GM18517 (cell line): ENCODE measurements around the gene CETN3.
"Not testable (repeated sequence)": the region's sequence is repeated elsewhere in the genome, so short reads cannot be mapped to it uniquely, and the experiment has no call there.

Source experiments
- ATAC-seq: cut with Tn5 transposase; IDR thresholded peaks from one replicate; pipeline ENCODE4 v1.9.1; 2021; ENCODE audit warnings: mild to moderate bottlenecking, moderate library complexity; ENCODE audit not compliant: unreplicated experiment

Gene CETN3

DNA sequence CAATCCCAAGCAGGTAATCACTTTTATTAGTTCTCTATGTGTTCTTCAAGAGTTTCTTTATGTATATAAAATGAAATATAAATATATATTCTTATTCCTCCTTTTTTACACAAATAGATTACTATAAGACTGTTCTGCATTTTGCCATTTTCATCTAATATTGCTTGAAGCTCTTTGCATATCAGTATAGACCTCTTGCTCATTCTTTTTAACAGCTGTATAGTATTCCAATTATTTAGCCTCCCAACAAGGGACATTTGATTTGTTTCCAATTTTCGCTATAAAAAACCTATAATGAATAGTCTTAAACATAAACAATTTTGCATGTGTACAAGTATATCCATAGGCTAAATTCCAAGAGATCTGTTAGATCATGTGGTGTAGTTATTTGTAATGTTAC lies 25.2 kb downstream of the CETN3 start:
- ATAC-seq: no peak

DNA sequence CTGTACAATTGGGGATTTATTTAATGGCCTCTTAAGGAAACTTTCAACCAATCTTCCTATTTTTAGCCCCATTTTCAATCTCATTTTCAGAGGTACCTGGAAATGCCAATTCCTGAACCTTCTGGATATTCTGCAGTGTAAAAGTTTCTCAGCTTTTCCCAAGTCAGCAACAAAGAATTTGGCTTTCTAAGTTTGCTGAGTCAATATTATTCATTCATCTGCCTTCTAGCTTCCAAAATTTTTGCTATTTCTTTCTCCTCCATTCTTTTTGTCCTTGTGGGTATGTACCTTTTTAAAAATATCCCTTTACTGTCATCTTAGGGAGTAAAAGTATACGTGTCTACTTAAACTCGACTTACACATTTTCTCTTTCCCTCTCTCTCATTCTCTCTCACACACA lies 25.7 kb downstream of the CETN3 start:
- no peak for ATAC-seq

DNA sequence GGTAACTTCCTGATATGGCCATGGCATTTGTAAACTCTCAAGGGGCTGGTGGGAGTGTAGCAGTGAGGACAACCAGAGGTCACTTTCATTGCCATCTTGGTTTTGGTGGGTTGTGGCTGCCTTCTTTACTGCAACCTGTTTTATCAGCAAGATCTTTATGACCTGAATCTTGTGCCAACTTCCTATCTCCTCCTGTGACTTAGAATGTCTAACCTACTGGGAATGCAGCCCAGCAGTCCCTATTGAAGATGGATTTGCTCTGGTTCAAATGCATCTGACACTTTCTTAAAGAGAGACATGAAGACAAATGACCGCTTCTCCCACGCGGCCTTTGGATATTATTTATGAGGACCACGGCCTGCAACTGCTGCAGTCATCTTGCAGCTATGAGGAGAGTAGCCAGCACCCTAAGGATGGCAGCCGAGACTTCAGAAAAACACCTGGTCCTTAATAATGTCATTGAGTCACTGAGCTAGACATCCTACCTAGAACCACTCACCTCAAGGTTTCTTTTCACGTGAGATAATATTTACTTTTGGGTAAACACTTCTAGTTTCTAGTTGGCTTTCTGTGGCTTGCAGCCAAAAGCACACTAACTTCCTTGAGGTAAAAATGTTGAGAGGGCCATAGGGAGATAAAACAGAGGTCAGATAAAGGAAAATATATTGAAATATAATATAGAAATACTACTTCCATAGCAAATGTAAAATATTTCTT lies 28.2 kb downstream of the CETN3 start:
- no peak for ATAC-seq

DNA sequence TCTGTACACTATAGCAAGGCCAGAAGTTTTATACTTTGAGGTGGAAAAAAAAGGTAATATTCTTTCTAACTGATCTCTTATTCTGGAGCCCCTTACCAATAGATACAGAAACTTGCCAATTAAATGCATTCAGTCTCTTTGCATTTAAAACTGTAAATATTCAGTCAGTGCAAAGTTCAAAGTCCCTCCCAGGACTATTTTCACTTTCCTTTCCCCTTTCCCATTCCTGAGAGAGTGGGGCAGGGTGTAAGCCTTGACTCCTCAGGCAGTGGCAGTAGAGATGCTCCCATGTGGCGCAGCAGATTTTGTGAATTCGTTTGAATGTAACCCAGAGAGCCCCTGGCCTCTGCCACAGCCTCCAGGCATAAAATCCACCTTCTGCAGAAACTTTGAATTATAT lies 29.9 kb downstream of the CETN3 start:
- ATAC-seq: no peak

DNA sequence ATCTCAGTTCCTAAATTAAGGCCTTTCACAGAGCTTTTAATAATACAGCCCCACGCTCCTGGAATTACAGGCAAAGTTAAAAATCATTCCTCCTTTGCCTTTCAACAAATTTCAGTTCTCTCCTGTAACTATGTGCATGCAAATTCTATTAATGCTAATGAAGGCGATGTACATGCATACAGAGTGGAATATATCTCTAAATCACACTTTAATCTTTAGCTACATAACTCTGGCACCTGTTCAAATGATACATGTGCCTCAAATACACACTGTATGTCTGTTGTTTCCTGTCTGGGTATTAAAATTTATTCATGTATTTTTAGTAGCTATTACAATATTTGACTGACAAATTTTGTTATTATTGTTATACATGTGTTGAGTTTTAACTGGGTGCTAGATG lies 30.8 kb downstream of the CETN3 start:
- ATAC-seq: no peak

DNA sequence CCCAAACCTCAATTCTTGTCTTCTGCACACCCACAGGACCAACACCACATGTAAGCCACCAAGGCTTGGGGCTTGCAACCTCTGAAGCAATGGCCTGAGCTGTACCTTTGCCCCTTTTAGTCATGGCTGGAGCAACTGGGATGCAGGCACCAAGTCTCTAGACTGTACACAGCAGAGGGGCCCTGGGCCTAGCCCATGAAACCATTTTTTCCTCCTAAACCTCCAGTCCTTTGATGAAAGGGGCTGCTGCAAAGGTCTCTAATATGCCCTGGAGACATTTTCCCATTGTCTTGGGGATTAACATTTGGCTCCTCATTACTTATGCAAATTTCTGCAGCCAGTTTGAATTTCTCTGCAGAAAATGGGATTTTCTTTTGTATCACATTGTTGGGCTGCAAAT lies 38.3 kb downstream of the CETN3 start:
- ATAC-seq: not testable (repeated sequence)

DNA sequence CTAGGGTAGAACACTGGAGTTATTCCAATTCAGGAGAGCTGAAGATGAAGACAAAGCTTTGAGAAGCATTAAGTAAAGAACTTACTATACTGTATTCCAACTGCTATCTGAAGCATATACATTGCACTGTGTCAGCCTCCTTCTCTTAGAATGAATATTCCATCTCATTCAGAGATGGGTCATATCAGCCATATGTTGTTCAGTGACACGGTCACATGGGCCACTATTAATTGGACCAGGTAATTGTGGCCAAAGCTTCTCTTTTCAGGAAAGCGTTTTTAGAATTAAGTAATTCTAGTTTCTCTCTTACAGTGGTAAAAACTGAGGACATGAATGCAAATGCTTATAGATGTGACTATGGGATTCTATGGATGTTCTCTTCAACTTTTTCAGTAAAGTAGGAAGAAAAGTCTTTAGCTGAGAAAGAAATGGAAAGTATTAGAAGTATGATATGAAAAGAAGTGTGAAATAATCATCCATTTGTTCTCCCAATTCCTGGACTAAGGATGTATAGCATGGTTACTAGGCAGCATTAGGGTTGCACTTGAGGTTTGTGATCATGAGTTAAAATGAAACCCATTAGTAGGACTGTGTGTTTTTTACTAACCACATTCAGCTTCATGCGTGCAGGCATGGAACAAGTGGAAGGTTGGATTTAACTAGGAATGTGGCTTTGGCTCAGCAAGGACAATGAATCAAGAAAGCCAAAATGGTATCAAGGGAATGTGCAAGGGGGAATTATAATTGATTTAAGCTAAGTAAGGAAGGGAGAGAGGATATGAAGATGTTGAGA lies 40.9 kb downstream of the CETN3 start:
- no peak for ATAC-seq

DNA sequence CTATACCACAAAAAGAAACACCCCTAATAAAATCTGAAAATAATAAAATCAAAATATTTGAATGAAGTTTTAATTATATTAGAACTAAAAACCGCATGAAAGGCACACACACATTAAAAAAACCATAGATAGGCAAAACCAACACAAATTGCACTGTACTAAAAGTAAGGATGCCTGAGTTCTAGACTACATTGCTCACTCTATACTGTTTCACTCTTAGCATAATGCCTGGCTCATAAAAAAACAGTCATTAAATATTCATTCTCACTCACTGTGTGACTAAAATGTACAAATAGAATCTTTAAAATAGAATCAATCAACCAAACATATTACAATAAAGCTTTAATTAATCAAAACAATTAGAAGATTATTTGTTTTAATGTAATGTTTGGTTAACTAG lies 41.7 kb downstream of the CETN3 start:
- ATAC-seq: no peak

DNA sequence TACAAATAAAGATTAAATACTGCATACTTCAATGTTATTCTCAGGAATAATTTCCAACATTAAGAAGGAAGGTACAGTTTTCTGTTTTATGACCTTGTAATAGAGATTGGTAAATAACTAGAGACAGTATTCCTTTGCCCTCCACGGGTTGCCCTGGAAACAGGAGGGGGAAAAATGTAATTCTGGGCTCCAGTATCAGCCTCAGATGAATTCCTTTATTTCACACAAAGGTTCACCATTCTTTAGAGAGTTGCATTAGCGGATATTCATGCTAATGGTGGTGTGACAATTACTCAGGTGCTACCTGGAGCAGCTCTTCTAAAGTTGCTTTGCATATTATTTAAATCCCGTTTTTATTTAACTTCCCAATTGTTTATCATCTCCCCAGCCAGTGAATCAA lies 42.6 kb downstream of the CETN3 start:
- ATAC-seq: no peak

DNA sequence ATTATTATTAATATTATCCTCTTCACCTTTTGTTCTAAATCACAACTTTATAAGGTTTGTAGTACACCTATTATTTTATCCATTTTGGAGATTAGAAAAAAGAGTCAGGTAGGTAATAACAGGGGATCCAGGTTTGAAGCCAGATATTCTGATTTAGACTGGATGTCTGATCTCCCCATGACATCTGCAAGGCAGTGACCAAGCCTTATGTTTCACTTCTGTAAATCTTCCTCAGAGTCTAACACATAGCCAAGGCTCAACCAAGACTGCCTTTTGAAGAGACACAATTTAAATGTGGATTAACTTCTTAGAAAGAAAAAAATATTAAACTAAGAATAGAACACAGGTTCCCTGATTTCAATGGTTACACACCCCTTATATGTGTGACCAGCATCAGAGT lies 44.2 kb downstream of the CETN3 start:
- no peak for ATAC-seq

DNA sequence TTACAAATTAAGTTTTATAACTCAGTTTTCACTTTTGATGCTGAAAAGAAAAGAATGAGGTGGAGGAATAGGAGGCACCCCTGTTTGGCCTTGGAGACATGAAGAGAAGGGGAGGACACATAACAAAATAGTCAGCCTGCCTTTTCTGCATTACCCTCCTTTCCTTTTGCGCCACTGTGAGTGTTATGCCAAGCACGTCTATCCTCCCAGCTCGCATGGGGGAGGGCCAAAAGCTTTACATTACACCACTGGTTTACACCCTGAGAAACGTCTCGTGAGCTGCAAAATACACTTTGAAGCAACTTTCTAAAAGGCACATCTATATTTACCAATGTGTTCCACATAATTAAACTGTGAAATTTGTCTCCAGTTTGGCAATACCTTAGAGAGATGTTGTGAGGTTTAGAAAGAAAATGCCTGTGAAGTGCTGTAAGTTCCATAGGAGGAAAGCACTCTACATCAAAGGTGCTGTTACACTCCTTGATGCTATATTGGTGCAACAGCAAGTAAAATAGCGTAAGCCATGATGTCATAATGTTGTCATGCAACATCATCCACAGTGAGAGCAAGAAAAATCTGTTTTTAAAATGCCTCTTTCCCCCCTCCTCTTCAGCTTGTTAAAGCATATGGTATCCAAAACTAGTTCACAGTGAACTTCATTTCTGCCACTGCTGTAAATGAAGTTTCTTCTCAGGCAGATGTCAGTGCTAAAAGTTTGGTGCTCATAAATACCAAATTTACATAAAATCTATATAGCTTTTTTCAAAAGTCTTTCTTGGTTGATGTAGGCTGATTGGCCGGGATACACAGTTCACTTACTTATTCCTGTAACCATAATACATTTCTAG lies 50.3 kb downstream of the CETN3 start:
- no peak for ATAC-seq

DNA sequence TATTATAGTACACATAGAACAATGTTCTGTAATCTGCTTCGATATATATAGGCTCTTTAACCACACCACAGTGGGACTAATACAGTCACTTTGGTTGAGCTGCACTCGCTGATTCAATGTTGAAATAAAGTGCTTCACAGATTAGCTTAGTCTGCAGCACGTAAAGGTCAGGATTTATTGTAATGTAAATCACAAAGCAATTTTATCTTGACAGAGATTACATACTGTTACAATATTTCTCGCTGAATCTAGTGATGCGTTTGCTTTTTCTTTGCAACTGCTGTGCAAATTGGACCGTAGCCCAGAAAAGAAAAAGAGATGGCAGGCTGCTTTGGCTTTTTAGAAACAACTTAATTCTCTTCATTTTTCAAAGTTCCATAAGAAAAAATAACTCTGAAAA lies 52.9 kb downstream of the CETN3 start:
- ATAC-seq: no peak

DNA sequence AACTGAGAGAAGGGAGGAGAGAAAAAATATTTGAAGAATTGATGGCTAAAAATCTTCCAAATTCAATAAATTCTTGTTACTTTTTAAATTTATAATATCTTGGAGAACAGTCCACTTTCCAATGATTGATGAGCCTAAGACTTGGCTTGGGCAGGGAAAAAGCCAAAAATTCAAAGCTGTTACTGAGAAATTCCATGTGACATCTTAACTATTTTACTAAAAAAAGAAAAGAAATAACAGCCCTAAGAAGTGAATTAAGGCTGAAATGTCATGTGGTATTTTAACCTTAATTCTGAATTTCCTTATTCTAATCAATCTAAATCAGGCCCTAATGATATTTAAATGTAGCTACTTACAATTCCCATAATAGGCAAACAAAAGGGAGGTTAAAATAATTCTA lies 53.4 kb downstream of the CETN3 start:
- ATAC-seq: no peak

DNA sequence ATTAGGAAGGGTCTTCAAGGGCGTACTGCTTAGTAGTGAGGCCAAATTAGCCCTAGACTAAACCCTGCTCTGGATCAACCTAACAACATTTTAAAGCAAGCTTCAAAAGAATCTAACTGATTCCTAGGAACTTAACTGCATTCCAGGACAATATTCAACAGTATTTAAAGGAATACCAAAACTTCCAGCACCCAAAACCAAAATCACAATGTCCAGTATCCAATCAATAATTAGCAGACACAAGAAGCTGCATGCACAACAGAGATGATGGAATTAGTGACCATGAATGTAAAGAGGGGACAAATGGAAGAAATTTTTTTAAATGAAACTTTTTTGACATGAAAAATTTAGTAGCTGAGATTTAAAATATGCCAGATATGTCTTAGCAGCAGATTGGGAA lies 53.9 kb downstream of the CETN3 start:
- ATAC-seq: no peak

DNA sequence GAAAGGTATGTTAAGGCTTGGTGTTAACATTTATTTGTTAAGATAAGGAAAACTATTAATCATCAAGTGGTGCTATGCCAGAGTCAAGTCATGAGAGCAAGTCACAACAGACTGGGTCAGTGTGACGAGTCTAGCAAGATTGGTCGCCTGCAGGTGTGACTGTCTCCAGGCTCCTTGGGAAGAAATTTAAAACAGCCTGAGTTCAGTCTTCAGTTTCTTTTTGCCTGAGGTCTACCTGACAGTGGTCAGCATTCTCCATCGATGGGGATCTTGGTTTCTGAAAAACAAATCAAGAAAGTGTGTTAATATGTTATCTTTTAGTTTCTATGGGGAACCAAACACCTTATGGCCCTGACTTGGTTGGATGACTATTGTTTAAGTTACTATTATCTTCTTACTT lies 56.3 kb downstream of the CETN3 start:
- peak; percentile 65 for ATAC-seq

DNA sequence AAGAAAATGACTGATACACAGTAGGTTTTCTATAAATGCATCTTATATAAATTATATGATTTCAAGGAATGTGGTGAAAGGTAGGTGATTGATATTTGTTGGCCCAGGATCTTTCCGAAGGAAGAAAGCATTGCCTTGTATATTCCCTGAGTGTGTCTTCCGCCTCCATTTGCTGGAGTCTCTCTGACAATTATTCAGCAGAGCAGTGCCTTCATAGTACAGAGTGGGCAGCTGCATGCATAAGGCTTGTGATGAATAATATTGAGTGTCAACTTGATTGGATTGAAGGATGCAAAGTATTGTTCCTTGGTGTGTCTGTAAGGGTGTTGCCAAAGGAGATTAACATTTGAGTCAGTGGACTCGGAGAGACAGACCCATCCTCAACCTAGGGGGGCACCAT lies 58.5 kb downstream of the CETN3 start:
- ATAC-seq: no peak

DNA sequence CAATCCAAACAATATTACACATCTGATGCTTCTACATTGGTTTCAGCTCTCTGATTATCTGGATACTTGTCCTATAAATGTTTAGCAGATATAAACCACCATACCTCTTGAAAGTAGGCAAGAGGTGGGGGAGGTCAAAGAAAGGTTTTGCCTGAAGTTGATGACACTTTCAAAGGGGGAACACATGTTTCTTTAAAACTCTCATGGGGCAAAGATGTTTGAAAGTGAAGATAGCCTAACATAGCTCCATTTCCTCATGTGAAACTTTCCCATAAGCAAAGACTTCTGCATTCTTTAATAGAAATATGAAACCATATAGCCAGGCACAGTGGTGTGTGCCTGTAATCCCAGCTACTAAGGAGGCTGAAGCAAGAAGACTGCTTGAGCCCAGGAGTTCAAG lies 62.1 kb downstream of the CETN3 start:
- ATAC-seq: no peak

DNA sequence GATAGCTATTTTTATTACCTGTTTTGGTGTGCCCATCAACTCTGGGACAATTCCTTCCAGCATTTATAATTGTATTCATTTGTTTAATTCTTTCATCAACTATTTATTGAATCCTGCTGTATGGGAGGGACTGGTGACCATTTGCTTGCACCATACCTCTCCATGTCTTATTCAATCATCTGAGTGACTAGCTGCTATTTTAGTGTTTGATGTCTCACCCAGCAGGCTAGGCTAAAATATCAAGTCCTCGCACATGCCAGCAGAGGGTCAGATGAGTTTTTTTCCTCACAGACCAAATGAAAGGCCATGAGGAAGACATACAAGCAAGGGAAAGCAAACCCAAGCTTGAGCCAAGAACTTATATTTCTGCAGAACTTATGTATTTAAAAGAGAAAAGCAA lies 63.9 kb downstream of the CETN3 start:
- no peak for ATAC-seq

DNA sequence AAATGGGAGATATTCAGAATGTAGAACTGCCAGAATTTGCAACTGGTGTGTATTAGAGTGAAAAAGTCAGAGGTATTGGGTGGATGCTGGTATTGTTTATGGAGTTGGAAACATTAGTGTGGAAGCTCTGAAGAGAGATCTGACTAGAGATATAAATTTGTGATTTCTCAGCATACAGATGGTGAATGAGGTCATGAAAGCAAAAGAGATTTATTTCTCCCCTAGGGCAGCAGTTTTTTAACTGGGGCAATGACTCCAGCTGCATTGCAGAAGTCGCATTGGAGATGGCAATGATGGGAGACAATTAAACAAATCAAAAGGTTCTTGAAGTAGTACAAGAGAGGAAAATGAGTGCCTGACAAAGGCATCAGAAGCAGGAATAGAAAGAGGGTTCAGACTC lies 64.9 kb downstream of the CETN3 start:
- ATAC-seq: no peak

DNA sequence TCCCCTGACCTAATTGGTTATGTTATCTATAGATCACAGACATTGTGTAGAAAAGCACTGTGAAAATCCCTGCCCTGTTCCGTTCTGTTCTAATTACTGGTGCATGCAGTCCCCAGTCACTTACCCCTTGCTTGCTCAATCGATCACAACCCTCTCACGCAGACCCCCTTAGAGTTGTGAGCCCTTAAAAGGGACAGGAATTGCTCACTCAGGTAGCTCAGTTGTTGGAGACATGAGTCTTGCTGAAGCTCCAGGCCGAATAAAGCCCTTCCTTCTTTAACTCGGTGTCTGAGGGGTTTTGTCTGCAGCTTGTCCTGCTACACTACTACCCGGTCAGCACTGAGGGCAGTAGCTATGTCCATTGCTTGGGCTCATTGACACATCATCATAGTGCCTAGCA lies 65.8 kb downstream of the CETN3 start:
- ATAC-seq: not testable (repeated sequence)

DNA sequence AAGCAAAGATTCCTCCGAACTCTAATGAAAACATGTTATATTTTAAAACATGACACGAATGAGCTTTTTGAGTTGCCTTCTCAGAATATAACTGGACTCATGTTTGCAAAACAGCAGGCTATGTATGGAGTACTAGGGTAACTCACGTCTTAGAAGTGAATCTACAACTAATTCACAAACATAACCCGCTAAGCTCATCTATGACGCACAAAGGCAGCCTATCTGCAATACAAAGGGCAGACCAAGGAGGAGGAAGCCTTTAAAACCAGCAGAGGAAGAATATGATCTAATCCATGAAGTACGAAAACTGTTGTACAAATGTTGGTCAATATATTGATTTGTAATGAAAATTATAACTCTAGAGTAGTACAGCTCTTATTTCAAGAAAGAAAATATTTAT lies 67.0 kb downstream of the CETN3 start:
- ATAC-seq: no peak
